ENCODE data around the gene RFWD3.

The RFWD3 gene

DNA sequence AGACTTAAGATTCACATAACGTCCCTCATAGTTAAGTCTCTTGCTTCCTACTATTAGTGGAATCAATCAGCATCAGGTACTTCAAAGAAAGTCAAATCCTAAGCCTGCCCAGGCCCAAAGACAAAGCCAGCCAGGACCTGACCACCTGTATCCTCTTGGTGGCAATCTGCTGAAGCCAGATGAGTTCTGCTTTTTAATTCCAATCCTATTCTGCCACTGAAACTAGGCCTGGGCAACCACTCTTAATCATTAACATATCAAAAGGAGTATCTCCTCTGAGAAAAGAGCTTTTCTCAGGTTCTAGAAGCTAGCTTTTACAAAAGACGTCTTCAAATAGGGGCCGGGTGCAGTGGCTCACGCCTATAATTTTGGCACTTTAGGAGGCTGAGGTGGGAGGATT lies 44.7 kb downstream of the RFWD3 start:
- DNase-seq: no peak

DNA sequence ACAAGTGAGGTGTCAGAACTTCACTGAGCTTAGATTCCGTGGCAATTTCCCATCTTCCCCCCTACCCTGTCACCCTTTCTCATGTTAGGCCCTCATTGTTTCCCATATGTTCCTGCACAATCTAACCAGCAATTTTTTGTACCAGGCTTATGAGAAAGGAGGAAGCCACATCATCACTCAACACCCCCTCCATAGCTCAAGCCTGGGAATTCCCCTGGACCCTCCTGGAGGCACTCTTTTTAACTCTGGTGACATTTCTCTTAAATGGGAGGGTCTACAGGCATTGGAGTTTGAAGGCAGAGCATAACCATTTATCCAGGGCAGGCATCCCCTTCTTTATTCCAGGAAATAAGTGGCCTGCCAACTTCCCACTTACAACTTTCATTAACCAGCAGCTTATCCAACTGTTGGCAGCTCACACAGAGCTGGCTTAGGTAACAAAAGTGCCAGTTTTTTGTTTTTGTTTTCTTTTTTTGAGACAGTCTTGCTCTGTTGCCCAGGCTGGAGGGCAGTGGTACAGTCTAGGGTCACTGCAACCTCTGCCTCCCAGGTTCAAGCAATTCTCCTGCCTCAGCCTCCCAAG lies 49.4 kb downstream of the RFWD3 start:
- no peak for DNase-seq

DNA sequence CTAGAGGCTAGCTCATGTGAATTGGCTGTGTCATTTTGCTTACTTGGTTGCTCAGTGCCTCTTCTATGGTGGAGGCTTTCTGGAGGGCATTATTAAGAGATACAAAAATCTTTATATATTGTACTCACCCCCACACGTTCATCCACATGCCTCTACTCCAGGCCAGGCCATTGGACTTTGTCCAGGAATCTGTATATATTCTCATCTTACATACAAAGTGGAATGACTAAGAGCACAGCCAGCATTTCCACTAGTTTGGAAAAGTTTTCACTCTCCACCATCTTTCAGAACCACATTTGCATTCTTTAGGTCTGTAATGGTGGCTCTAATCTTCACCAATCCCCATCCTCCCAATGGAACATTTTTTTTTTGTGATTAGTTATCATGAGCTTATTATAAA lies 55.0 kb downstream of the RFWD3 start:
- no peak for DNase-seq

DNA sequence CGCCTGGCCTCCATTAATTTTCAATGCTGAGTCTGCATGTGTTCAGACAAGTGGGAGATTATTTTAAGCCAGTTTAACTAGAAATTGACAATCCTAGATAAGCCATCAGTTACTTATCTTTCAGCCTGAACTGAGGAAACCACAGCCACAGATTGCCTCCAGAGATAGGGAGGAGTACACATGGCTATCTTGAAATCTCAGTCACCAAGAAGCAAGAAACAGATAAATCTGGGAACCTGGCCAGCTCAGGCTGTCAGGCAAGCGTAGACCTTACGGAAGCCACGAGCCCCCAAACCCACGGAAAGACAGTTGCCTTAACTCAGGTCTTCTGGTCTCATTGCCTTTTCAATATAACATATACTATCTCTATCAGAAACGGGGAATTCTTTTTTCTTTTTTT lies 57.7 kb downstream of the RFWD3 start:
- no peak for DNase-seq

DNA sequence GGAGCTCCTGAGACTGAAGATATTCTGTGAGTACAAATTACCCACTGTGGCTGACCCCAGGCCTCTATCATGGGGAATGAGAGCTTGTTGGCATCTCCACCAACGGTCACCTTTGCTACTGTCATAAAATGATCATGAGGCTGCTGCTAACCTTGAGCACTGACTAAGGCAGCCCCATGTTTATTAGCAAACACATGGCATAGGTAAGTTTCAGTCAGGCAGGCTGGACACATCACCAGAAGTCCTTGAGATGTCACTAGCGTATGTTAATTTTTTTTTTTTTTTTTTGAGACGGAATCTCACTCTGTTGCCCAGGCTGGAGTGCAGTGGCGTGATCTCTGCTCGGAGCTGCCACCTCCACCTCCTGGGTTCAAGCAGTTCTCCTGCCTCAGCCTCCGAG lies 58.3 kb downstream of the RFWD3 start:
- DNase-seq: no peak

DNA sequence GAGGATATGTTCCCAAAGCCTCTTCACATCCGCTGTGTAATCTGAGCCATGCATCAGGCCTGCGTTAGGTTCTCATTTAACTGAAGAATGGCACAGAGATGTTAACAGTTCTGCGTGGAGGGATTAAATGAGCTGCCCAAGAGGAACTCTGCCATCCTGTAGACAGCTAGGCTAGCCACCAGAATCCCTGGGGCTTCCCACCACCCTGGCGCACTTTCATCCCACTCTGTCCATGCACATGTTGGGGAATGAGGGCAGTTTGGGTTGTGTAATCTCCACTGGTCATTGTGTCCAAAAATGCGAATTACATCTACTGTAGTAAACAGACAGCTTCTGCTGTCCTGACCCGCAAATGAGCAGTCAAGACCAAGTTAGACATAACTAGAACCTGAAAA lies 58.7 kb downstream of the RFWD3 start:
- DNase-seq: no peak

DNA sequence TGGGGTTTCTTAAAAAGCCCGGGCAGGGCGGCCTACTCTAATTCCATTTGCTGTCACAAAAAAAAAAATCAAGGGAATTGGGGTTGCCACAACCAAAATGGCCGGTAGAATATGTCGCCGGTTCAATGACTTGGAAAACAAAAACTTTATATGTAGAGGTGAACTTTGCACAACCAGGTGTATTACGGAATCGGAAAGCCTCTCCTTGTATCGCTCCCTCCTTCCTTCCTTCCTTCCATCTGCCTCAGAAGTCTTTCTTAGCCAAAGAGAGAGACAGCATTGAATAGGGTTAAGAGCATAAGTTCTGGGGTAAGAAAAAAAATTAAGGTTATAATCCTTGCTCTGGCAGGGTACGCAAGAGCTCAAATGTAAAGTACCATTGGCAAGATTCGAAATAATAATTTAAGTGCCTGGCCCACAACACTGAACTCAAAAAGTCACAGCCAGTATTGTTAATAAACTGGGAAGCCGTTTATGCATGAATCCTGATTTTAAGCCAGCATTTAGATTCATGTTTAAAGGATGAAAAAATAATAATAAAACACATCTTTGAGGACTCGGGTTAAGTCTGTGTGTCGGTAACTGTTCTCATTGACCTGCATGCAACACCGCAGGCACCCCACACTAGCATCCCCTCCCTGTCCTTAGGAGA lies 59.2 kb downstream of the RFWD3 start:
- DNase-seq: no peak

DNA sequence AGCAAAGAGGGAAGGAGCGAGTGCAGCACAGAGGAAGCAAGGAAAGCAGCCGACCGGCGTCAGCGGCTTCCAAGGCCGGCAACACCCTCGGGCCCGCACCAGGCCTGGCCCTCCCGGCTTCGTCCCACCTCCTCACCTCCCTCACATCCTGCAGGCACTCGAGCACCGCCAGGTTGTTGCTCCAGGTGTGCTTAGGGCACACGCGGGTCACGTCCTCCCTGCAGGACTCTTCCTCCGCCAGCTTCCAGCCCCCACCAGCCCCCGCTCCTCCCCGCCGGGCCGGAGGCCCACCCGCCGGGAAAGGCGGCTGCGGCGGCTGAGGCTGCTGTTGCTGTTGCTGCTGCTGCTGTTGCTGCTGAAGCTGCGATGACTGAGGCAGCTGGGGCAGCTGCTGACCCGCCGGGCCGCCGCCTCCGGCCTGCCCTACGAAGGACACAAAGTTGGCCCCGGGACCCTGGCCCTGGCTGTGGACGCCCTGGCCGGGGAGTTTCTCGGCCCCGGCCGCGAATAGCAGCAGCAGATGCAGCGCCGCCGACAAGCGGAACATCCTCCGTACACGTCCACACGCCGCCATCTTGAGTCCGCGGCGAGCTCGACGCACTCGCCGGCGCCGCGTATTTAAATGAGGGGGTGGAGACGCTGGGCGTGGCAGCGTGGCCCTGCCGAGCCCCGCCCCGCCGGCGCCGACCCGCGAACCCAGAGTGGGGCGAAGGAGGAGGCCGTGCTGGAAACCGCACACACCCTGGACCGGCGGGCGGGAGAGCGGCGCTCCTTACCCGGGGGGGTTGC lies 60.0 kb downstream of the RFWD3 start, which contains the start of gene GLG1:
GLG1 (minus strand) TSS at position 594 of the 789 bp plus-strand sequence; CDS start at position 574, 20 bp downstream.
- peak; percentile 75 for DNase-seq

DNA sequence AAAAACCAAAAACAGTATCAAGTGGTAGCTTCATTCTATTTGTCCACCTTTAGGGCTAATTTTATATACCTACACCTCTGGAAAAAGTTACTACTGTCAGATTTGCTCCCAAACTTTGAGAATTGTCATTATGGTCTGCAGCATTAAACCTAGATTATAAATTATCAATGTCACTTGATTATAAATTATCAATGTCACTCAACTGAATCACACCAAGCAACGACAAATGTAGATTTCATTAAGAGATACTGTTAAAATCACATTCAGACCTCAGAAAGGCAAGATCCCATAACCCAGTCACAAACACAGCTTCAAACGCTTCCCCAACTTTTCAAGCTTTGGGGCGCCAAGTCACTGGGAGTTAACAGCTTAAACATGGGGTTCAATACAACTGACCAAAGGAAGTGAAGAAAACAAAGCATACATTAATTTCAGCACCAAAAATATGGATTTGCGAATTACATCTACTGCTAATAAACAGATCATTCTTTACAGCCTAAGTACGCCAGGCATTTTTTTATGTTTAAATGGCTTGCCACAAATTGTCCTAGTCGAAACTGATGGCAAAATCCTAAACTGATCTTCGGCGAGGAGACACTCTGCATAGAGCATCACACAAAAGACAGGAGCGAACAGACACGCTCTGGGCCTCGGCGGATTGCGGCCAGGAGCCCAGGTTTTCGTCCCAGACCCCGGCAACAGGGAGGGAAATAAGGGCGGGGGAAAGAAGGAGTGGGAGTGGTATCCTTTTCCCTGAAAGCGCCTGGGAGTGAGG lies 60.7 kb downstream of the RFWD3 start:
- DNase-seq: no peak

DNA sequence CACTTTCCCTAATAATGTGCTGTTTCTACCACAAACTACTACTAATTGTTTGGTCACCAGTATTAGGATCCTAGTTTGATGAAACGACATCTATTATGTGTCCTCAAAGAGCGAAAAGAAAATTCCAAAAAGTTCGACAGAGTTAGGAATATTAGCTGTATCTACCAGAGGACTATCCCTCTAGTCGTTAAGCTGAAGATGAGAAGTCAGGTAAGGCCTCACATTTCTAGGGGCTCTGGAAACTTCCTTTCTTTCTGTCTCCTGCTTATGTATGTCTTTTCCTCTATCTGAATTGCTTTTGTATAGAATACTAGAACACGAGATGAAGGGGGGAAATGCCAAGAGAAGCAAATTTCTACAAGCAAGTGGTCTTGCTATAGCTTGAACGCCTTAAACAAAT lies 61.3 kb downstream of the RFWD3 start:
- no peak for DNase-seq

DNA sequence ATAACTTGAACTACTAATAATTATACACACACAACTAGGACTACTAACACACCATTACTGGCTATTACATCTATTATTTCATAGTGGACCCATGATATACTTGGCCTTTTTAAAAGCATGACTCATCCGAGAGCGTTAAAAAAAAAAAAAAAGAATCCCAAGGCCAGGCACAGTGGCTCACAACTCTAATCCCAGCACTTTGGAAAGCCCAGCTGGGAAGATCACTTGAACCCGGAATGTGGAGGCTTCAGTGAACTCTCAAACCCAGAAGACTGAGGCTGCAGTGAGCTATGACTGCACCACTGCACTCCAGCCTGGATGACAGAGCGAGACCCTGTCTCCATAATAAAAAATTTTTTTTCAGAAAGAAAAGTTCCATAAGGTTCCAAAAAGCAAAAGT lies 62.8 kb downstream of the RFWD3 start:
- DNase-seq: no peak

DNA sequence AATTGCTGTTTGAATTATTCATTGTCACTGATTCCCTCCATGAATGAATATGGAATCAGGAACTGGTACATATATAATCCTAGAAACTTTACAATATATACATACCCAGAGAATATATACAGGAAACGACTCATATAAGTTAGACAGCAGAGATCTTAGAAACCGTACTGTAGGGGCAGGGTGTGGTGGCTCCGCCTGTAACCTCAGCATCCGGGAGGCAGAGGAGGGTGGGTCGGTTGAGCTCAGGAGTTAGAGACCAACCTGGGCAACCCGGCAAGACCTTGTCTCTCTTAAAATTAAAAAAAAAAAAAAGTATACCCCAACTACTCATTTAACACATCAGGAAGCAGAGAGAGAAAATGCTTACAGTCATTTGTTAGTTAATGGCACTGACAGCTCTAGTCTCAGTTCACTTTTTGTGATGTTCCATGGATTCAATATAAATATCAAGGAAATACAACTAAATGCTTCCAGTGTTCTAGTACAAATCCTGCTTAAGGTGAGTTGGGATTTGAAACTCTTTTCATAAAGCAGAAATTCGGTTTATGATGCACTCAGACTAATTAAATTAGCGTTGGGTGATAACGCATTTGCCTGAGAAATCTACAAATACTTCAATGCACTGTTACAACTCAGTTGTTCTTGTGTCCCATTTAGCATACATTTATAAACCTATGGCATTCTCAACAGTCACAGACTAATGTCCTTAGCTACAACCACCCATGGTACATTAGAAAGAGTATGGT lies 65.4 kb downstream of the RFWD3 start:
- no peak for DNase-seq

DNA sequence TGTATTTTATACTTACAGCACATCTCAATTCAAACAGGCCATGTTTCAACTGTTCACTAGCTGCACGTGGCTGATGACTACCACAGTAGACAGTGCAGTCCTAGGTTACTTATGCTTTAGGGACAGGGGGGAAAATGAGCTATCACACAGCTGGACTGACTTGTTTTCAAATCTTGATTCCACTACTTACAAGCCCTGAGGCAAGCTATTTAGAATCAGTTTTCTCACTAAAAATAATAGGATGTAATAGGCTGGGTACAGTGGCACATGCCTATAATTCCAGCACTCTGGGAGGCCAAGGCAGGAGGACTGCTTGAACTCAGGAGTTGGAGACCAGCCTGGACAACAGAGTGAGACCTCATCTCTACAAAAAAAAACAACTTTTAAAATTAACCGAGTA lies 70.1 kb downstream of the RFWD3 start:
- DNase-seq: no peak

DNA sequence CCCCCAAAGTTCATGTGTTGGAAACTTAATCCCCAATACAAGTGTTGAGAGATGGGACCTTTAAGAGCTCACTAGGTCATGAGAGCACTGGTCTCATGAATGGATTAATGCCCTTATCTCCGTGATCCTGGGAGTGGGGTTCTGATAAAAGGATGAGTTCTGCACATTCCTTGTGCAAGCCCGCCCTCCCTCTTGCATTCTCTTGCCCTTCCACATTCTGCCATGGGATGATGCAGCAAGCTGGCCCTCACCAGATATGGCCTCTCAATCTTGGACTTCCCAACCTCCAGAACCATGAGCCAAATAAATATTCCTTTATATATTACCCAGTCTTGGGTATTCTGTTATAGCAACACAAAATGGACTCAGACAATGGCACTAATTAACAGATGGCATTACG lies 73.8 kb downstream of the RFWD3 start:
- no peak for DNase-seq

DNA sequence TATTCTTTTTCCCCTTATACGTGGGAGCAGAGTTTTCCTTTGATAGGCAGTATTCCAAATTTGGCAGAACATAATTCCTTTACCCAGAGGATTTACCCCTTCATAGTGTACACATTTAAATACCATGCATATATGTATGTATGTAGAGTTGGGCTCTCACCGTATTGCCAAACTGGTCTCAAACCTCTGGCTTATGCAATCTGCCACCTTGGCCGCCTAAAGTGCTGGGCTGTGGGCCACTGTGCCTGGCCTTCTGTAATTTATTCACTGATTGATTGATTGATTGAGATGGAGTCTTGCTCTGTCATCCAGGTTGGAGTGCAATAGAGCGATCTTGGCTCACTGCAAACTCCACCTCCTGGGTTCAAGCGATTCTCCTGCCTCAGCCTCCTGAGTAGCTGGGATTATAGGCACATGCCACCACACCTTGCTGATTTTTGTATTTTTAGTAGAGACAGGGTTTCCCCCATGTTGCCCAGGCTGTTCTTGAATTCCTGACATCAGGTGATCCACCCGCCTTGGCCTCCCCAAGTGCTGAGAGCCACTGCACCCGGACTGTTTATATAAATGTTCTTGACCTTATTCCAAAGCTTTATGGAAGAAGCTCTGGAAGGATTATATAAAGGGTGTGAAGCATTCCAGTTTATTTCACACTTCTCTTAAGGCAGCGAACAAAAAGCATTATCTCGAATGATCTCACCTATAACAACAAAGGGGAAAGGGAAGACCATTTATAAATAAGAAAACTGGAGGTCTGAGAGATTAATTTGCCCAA lies 74.6 kb downstream of the RFWD3 start:
- no peak for DNase-seq

DNA sequence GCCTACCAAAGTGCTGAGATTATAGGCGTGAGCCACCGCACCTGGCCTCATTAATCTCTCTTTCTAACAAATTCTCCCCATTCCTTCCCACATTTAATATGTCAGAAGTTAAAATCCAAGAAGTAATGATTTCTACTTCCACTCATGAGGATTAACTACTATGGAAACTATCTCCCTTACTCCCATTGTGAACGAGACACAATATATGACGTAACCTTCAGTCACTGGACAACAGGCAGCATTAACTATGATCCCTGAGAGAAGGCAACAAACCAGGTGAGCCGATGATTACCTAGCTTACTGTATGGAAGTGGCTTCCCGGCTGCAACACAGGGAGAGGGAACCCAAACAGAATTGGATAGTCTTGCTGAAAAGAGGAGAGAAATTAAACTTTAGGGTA lies 79.7 kb downstream of the RFWD3 start:
- no peak for DNase-seq

DNA sequence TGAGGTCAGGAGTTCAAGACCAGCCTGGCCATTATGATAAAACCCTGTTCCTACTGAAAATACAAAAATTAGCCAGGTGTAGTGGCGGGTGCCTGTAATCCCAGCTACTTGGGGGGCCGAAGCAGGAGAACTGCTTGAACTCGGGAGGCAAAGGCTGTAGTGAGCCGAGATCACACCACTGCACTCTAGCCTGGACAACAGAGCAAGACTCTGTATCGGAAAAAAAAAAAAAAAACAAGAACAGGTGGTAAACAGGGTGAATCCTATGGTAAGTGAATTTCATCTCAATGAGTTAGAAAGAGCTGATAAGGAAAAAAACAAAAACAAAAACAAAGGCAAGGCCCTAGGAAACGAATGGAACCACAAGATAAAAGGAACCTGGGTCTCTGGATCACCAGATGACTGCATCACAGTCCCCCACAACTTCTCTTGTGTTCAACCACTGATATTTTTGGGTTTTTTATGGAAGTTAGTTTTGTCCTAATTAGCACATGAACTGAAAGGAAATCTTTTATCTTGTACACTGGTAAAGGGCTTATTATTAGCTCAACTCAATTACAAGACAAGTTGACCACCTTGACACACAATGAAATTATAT lies 80.7 kb downstream of the RFWD3 start:
- no peak for DNase-seq

DNA sequence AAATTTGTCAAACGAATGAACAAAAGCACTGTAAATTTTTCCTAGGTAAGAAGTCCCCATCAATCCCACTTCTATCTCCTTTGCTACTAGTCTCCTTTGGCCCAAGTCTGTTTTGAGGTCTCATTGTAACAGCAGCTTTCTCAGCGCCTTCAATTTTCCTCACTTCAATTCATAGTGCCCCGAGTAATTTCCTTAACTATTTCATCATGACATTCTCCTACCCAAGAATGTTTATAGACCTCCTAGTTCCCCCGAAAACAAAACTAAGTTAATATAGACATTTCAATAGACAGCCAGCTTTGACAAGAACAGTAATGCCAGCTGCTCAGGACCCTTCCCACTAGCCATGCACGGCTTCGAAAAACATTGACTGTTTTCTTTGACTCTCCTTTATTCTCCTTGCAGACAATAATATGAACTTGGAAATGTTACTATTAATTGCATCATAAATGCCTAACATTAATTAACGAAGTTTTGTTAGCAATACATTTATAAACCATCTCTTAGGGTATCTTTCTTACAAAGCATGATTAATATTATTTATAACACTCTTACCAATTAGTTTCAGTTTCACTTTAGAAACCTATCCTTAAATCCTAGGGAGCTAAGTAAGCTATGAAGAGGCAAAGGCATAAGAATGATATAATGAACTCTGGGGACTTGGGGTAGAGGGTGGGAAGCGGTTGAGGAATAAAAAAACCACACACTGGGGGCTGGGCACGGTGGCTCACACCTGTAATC lies 82.6 kb downstream of the RFWD3 start:
- DNase-seq: no peak

DNA sequence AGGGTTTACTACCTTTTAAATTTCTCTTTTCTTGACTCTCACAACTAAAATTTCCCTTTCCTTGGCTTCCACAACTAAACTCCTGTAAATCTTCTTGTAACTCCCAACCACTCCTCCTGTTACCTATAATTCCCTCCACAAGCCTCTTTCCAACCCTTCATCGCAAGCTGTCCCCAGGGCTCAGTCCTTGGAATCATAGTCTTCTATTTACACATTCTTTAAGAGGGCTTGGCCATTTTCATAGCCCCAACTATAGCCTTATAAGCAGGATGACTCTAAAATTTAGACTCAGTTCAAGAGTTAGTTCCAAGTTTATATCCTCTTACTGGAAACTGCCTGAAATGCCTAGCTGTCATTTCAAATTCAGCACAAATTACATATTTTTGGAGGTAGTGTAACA lies 83.7 kb downstream of the RFWD3 start:
- no peak for DNase-seq

DNA sequence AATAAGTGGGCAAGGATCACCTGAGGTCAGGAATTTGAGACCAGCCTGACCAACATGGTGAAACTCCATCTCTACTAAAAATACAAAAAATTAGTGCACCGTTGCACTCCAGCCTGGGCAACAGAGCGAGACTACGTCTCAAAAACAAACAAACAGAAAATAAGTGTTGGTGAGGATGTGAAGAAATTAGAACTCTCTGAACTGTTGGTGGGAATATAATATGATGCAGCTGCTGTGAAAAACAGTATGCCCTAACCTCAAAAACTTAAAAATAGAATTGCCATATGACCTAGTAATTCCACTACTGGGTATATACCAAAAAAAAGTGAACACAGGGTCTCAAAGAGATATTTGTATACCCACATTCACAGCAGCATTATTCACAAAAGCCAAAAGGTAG lies 85.8 kb downstream of the RFWD3 start:
- no peak for DNase-seq

DNA sequence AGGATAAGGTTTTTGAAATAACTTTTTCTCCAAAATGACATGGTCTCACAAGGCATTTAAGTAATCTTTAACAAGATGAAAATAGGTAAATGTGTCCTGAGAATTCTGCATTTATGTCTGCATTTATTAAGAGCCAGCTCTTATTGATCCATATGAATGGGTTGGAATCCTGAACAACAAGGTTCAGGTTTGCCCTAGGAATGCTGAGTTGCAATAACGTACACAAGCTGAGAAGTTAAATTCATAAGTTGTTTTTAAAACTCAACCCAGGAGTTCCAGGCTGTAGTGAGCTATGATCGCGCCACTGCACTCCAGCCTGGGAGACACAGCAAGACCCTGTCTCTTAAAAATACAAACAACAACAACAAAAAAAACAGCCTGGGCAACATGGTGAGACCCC lies 87.8 kb downstream of the RFWD3 start:
- DNase-seq: no peak
